ENCODE measurements around the gene KITLG. TPM values are rescaled to one million over a fixed set of nuclear protein-coding genes. Genes with fewer than 3 reads are reported as not detected.

Gene KITLG
- total and polyA plus RNA-seq, 2 donors, result 7.5 to 8.6 TPM

DNA sequence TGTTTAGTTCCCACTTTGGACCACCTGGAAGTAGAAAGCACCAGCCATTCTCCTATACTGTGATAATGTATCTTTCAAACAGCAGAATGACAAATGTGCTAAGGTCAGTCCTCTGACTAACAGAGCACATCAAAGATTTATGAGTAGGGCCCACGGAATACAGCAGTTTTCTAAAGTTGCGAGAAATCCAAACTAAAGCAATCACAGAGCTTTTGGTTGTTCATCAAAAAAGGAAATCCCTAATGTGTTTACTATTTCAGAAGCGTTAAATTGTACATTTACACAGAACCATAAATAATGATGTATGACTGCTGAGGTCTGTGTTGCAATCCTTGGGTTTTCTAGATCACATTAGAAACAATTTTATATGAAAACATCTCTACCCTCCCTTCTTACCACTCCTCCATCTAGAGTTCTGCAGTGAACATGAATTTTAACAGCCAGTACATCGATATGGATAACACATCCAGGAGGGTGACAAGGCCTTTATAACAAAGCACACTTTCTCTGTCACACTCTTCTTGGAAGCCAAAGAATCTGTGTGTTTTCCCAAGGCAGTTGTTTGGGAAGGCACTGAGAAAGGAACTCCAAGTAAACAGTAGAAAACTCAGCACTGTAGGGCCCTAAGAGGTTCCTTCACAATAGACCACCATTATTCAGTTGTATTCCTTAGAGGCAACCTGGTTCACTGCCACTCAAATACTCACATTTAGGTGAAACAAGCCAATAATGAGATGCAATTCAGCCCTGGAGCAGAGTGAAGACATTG lies 7.3 kb downstream of the KITLG start:
- Histone ChIP-seq H3K4me3 (ENCODE audit: low read length in 2 of 2) (no peak overlapping the region), H3K27ac (ENCODE audit: low read depth in 1 of 2, low read length in 1 of 2) (no peak overlapping the region), H3K9me3 (ENCODE audit: control insufficient read depth in 2 of 2, insufficient read depth in 1 of 2, low read length in 1 of 2) (no peaks in the 10 kb centered on the region), H3K27me3 (ENCODE audit: control insufficient read depth in 2 of 2, insufficient read depth in 1 of 2, low read length in 1 of 2) (peaks cover 0 to 2% of the 10 kb centered on the region in 2 donors), H3K4me1 (ENCODE audit: control insufficient read depth in 2 of 2, insufficient read depth in 2 of 2, low read length in 2 of 2) (no peaks in the 10 kb centered on the region), H3K36me3 (ENCODE audit: control insufficient read depth in 2 of 2, insufficient read depth in 2 of 2, low read length in 1 of 2) (no peaks in the 10 kb centered on the region)
- 59% methylated on average over 4 of the region's 4 CpGs for WGBS
- no peak for DNase-seq (ENCODE audit: low read depth in 6 of 9, low spot score in 9 of 9)

DNA sequence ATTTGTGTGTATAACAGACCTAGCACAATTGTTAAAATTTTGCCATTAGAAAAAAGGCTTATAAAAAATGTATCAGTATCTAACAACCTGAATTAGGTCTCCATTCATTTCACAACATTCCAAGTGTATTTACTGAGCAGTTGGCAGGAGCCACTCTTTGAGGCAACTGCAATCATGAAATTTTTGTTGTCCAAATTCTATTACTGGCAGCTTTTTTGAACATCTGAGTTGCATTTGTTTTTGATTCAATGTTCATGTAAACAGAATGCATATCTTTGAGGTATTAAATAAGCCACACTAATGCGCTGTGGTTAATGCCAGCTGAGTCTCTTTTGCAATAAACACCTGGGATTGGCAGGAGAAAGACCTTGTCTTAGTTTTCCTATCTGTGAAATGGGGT lies 8.7 kb downstream of the KITLG start:
- Histone ChIP-seq H3K27ac (ENCODE audit: low read depth in 1 of 2, low read length in 1 of 2) (no peak overlapping the region), H3K4me3 (ENCODE audit: low read length in 2 of 2) (no peak overlapping the region), H3K27me3 (ENCODE audit: control insufficient read depth in 2 of 2, insufficient read depth in 1 of 2, low read length in 1 of 2) (no peaks in the 10 kb centered on the region), H3K36me3 (ENCODE audit: control insufficient read depth in 2 of 2, insufficient read depth in 2 of 2, low read length in 1 of 2) (no peaks in the 10 kb centered on the region), H3K9me3 (ENCODE audit: control insufficient read depth in 2 of 2, insufficient read depth in 1 of 2, low read length in 1 of 2) (no peaks in the 10 kb centered on the region), H3K4me1 (ENCODE audit: control insufficient read depth in 2 of 2, insufficient read depth in 2 of 2, low read length in 2 of 2) (no peaks in the 10 kb centered on the region)
- DNase-seq (ENCODE audit: low read depth in 6 of 9, low spot score in 9 of 9), result no peak
- 98% methylated on average over 1 of the region's 1 CpG for WGBS

DNA sequence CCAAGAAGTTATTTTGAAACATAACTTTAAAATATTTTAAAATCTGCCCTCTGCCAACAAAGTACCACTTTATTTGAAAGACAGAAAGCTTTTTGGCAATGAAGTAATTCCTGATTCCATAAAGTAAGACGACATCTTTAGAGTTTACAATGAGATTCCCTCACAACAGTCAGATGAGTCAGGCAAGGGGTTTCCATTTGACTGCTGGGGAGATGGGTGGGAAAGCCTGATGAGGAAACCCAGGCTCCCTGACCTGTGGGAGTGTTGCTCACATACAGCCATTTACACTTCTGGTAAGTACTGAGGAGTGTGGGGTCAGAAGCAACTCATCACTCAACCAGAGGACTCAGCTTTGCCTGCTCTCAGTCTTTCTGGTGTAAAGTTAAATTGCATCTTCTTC lies 10.2 kb downstream of the KITLG start:
- H3K36me3 ChIP-seq (ENCODE audit: control insufficient read depth in 2 of 2, insufficient read depth in 2 of 2, low read length in 1 of 2), result no peaks in the 10 kb centered on the region
- no peaks in the 10 kb centered on the region for H3K9me3 ChIP-seq (ENCODE audit: control insufficient read depth in 2 of 2, insufficient read depth in 1 of 2, low read length in 1 of 2)
- H3K4me3 ChIP-seq (ENCODE audit: low read length in 2 of 2), result no peak overlapping the region
- WGBS, result 97% methylated on average over 1 of the region's 1 CpG
- DNase-seq (ENCODE audit: low read depth in 6 of 9, low spot score in 9 of 9), result no peak
- no peak overlapping the region for H3K27ac ChIP-seq (ENCODE audit: low read depth in 1 of 2, low read length in 1 of 2)
- no peaks in the 10 kb centered on the region for H3K4me1 ChIP-seq (ENCODE audit: control insufficient read depth in 2 of 2, insufficient read depth in 2 of 2, low read length in 2 of 2)
- no peaks in the 10 kb centered on the region for H3K27me3 ChIP-seq (ENCODE audit: control insufficient read depth in 2 of 2, insufficient read depth in 1 of 2, low read length in 1 of 2)

DNA sequence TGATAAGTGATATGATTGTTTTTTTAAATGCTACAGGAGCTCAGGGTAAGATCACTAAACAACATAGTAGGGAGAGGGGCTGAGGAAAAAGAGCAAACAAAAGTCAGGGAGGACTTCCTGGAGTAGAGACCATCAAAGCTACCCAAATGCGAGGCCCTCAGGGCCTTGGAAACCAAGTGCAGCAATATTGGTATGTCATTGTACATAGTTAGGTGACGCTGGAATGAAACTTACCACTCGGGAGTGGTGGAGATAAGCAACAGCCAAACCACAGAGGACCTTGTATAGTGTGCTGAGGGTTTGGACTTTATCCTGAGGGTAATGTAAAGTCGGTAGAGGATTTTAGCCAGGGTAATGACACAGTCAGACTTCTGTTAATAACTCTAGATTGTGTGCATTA lies 13.8 kb downstream of the KITLG start:
- H3K27ac ChIP-seq (ENCODE audit: low read depth in 1 of 2, low read length in 1 of 2), result no peak overlapping the region
- no peaks in the 10 kb centered on the region for H3K4me1 ChIP-seq (ENCODE audit: control insufficient read depth in 2 of 2, insufficient read depth in 2 of 2, low read length in 2 of 2)

DNA sequence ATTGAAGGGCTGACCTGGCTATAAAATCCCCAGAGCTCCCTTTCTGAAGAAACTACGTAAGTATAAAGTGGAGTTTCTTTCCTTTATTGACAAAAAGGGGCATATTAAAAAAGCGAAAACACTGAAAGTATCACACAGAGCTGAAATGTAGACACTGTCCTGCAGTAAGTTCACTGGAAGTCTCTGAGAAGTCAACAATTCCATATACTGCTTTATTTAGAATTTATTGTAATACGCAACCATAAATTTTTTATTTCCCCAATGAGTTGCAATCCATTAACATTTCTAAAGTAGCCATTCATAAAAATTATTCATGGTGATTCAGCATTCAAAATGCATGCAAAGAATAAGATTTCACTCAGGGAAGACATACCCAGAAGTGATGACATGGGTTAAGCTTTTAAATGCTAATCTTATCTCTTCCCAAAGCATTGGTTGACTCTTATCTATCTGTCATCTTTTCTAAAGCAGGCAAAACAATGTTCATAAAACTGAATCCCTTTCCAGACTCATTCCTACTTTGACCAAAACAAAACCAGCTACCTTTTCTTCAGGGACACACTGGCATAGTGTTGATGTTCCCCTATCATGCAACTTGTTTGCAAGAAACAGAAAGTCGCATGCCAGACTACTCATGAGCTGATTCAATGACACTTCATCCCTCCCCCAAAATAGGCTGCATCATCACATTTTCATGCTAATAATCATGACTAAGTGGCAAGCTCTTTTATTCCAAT lies 17.3 kb downstream of the KITLG start:
- no peak for DNase-seq (ENCODE audit: low read depth in 6 of 9, low spot score in 9 of 9)
- no peak overlapping the region for H3K27ac ChIP-seq (ENCODE audit: low read depth in 1 of 2, low read length in 1 of 2)
- no peaks in the 10 kb centered on the region for H3K4me1 ChIP-seq (ENCODE audit: control insufficient read depth in 2 of 2, insufficient read depth in 2 of 2, low read length in 2 of 2)
- no peaks in the 10 kb centered on the region for H3K27me3 ChIP-seq (ENCODE audit: control insufficient read depth in 2 of 2, insufficient read depth in 1 of 2, low read length in 1 of 2)
- 97% methylated on average over 4 of the region's 4 CpGs for WGBS
- H3K9me3 ChIP-seq (ENCODE audit: control insufficient read depth in 2 of 2, insufficient read depth in 1 of 2, low read length in 1 of 2), result no peaks in the 10 kb centered on the region
- no peak overlapping the region for H3K4me3 ChIP-seq (ENCODE audit: low read length in 2 of 2)
- no peaks in the 10 kb centered on the region for H3K36me3 ChIP-seq (ENCODE audit: control insufficient read depth in 2 of 2, insufficient read depth in 2 of 2, low read length in 1 of 2)

More for the DNA sequence above, 13.8 kb downstream of the KITLG start:
- H3K27me3 ChIP-seq (ENCODE audit: control insufficient read depth in 2 of 2, insufficient read depth in 1 of 2, low read length in 1 of 2), result no peaks in the 10 kb centered on the region
- H3K9me3 ChIP-seq (ENCODE audit: control insufficient read depth in 2 of 2, insufficient read depth in 1 of 2, low read length in 1 of 2), result no peaks in the 10 kb centered on the region
- no peaks in the 10 kb centered on the region for H3K36me3 ChIP-seq (ENCODE audit: control insufficient read depth in 2 of 2, insufficient read depth in 2 of 2, low read length in 1 of 2)
- DNase-seq (ENCODE audit: low read depth in 6 of 9, low spot score in 9 of 9), result no peak
- 94% methylated on average over 4 of the region's 4 CpGs for WGBS
- no peak overlapping the region for H3K4me3 ChIP-seq (ENCODE audit: low read length in 2 of 2)

DNA sequence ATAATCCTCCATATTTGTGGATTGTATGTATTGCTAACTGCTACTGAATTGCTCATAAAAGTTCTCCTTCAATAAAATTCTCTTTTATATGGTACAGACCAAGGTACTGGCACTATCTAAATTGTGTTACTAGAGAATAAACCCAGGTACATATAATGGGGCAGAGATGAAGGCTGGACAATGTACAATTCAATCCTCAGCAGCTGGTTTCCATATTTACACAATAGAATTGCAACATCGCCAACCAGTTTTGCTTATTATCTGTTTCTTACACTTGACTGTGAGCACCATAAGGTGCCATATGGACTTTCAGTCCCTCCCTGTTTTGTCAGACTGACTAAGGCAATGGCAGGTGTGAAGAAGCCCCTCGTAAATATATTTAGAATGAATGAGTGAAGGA lies 18.1 kb downstream of the KITLG start:
- Histone ChIP-seq H3K36me3 (ENCODE audit: control insufficient read depth in 2 of 2, insufficient read depth in 2 of 2, low read length in 1 of 2) (no peaks in the 10 kb centered on the region), H3K27ac (ENCODE audit: low read depth in 1 of 2, low read length in 1 of 2) (no peak overlapping the region), H3K27me3 (ENCODE audit: control insufficient read depth in 2 of 2, insufficient read depth in 1 of 2, low read length in 1 of 2) (no peaks in the 10 kb centered on the region), H3K9me3 (ENCODE audit: control insufficient read depth in 2 of 2, insufficient read depth in 1 of 2, low read length in 1 of 2) (no peaks in the 10 kb centered on the region), H3K4me3 (ENCODE audit: low read length in 2 of 2) (no peak overlapping the region), H3K4me1 (ENCODE audit: control insufficient read depth in 2 of 2, insufficient read depth in 2 of 2, low read length in 2 of 2) (no peaks in the 10 kb centered on the region)
- WGBS, result 93% methylated on average over 2 of the region's 2 CpGs
- no peak for DNase-seq (ENCODE audit: low read depth in 6 of 9, low spot score in 9 of 9)

DNA sequence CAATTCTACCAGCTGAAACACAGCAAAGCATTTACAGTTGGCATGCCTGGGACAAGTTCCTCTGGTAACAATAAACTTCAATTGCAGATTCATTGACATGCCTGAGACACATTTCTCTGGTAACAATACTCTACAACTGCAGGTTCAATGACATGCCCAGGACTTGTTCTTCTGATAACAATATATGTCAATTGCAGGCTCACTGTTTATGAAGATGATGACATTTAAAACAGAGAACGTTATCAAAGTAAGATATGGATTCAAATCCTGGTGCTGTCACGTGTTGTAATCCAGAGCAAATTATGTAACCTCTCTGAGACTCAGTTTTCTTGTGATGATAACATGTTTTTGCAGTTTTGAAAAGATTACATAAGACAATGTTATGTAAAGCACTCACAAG lies 20.5 kb downstream of the KITLG start:
- WGBS, result 91% methylated on average over 2 of the region's 2 CpGs
- Histone ChIP-seq H3K27me3 (ENCODE audit: control insufficient read depth in 2 of 2, insufficient read depth in 1 of 2, low read length in 1 of 2) (no peaks in the 10 kb centered on the region), H3K4me1 (ENCODE audit: control insufficient read depth in 2 of 2, insufficient read depth in 2 of 2, low read length in 2 of 2) (no peaks in the 10 kb centered on the region), H3K27ac (ENCODE audit: low read depth in 1 of 2, low read length in 1 of 2) (no peak overlapping the region), H3K36me3 (ENCODE audit: control insufficient read depth in 2 of 2, insufficient read depth in 2 of 2, low read length in 1 of 2) (no peaks in the 10 kb centered on the region), H3K9me3 (ENCODE audit: control insufficient read depth in 2 of 2, insufficient read depth in 1 of 2, low read length in 1 of 2) (no peaks in the 10 kb centered on the region), H3K4me3 (ENCODE audit: low read length in 2 of 2) (no peak overlapping the region)
- no peak for DNase-seq (ENCODE audit: low read depth in 6 of 9, low spot score in 9 of 9)

DNA sequence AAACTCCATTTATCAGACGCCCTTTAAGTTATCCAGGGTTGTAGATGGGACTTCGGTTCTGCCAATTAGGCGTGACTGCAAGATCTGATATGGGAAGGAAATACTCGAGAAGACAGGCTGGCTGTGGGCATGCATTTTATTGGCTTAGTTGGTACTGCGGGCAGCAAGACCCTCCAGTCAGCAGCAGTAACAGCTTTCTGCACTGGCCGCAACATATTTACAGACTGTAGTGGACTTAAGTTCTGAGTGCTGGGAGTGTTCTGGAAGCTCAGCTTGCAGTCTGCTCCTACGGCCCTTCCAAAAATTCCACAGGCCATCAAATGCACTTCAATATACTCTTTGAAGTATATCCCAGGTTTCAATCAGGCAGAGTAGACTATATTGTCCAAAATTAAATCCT lies 21.1 kb downstream of the KITLG start:
- Histone ChIP-seq H3K4me3 (ENCODE audit: low read length in 2 of 2) (no peak overlapping the region), H3K27me3 (ENCODE audit: control insufficient read depth in 2 of 2, insufficient read depth in 1 of 2, low read length in 1 of 2) (no peaks in the 10 kb centered on the region), H3K9me3 (ENCODE audit: control insufficient read depth in 2 of 2, insufficient read depth in 1 of 2, low read length in 1 of 2) (no peaks in the 10 kb centered on the region), H3K36me3 (ENCODE audit: control insufficient read depth in 2 of 2, insufficient read depth in 2 of 2, low read length in 1 of 2) (no peaks in the 10 kb centered on the region), H3K27ac (ENCODE audit: low read depth in 1 of 2, low read length in 1 of 2) (no peak overlapping the region), H3K4me1 (ENCODE audit: control insufficient read depth in 2 of 2, insufficient read depth in 2 of 2, low read length in 2 of 2) (no peaks in the 10 kb centered on the region)
- whole genome bisulfite sequencing, result 96% methylated on average over 7 of the region's 7 CpGs
- no peak for DNase-seq (ENCODE audit: low read depth in 6 of 9, low spot score in 9 of 9)

DNA sequence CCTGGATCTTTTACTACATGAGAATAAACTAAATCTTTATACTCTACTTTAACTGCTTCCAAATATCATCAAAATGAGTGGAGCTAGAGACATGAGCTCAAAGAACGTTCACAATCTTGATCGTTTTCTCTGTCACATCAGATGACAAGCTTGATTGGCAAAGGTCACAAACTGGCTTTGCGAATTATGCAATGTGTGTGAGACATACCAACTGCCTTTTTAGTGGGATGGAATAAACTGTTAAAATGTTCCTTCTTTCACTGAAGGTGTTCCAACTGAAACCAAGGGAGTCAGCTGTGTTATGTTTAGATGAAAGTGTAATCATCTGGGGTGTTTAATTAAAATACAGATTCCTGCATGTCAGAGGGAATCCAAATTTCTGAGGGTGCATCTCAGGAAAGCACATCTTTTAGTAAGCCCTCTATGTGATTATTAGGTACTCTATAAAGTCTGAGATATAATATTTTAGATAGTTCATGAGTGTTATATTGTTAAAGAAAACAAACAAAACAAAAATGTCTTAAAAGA lies 21.9 kb downstream of the KITLG start:
- DNase-seq (ENCODE audit: low read depth in 6 of 9, low spot score in 9 of 9), result no peak
- H3K4me1 ChIP-seq (ENCODE audit: control insufficient read depth in 2 of 2, insufficient read depth in 2 of 2, low read length in 2 of 2), result no peaks in the 10 kb centered on the region
- H3K4me3 ChIP-seq (ENCODE audit: low read length in 2 of 2), result no peak overlapping the region
- no peak overlapping the region for H3K27ac ChIP-seq (ENCODE audit: low read depth in 1 of 2, low read length in 1 of 2)
- H3K36me3 ChIP-seq (ENCODE audit: control insufficient read depth in 2 of 2, insufficient read depth in 2 of 2, low read length in 1 of 2), result no peaks in the 10 kb centered on the region
- H3K9me3 ChIP-seq (ENCODE audit: control insufficient read depth in 2 of 2, insufficient read depth in 1 of 2, low read length in 1 of 2), result no peaks in the 10 kb centered on the region
- no peaks in the 10 kb centered on the region for H3K27me3 ChIP-seq (ENCODE audit: control insufficient read depth in 2 of 2, insufficient read depth in 1 of 2, low read length in 1 of 2)
- WGBS, result 96% methylated on average over 3 of the region's 3 CpGs

All from thymus (tissue), 11 donors.